ENCODE measurements around the gene RGS19.

Gene RGS19

DNA sequence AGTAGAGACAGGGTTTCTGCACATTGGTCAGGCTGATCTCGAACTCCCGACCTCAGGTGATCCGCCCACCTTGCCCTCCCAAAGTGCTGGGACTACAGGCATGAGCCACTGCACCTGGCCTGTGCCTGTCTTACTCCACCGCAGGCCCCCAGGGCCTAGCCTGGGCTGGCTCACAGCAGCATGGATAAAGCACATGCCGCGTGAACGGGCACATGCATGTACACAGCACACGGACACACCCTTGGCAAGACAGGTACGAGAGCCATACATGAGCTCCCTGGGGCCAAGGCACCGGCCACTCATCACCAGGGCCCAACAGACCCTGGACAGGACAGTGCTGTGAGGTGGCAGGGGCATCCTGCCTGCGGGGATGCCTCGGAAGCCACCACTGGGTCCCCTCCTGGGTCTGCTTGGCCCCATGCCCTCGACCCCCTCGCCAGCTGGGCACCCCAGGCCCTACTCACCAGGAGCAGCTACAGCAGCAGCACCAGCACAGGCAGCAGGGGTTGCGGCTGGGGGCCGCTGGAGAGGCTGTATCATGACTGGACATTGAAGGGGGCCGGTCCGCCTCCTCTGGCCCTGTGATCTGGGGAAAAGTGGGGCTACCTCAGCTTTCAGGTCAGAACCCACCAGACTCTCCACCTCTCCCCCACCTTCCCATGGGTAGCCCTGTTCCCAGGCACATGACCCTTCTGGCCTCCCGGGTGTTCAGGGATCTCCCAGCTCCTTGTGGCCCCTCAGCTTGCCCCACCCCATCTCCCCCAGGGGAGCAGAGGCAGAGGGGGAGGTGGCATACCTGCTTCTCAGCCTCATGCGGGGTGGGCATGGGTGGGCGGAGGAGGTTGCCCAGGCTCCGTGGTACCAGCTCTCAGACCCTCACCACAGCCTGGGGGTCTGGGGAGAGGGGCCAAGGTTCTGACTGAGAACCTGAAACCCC, 3.0 kb downstream of the RGS19 start:
- no peak for DNase-seq

- no peak for DNase-seq
These were observed 3.8 kb downstream of the RGS19 start for GRCh38 chr20:64075556-64075955.

DNA sequence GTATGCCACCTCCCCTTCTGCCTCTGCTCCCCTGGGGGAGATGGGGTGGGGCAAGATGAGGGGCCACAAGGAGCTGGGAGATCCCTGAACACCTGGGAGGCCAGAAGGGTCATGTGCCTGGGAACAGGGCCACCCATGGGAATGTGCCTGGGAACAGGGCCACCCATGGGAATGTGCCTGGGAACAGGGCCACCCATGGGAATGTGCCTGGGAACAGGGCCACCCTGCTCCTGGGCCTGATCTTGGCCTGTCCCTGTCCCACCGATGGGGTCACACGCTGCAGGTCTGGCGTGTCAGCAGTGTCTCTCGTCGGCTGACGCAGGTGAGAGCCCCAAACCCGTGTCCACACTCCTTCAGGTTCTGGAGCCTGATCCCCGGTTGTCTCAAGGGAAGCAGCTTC, 4.4 kb downstream of the RGS19 start:
- DNase-seq, result no peak

DNA sequence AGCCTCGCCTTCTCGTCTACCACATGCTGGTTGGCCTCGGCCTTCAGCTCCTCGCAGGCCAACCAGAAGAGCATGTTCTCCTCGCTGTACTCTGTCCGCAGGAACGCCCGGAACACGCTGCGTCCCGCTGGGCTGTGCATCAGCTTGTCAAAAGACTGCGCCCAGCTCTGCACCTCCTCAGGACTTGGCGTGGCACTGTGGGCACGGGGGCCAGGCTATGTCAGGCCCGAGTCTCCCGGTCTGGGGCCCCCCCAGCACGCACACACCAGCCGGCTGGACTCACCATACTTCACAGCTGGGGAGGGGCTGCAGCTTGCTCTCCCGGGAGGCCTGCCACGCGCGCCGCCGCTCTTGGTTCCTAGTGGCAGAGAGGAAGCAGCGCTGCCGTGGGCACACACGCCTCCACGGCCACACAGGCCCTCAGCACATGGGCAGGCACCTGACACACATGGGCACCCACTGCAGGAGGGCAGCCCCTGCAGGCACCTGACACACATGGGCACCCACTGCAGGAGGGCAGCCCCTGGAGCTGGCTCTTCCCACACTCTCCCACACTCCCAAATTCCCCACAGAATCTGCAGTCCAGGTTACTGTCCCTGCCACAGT, 5.0 kb downstream of the RGS19 start:
- DNase-seq, result no peak

DNA sequence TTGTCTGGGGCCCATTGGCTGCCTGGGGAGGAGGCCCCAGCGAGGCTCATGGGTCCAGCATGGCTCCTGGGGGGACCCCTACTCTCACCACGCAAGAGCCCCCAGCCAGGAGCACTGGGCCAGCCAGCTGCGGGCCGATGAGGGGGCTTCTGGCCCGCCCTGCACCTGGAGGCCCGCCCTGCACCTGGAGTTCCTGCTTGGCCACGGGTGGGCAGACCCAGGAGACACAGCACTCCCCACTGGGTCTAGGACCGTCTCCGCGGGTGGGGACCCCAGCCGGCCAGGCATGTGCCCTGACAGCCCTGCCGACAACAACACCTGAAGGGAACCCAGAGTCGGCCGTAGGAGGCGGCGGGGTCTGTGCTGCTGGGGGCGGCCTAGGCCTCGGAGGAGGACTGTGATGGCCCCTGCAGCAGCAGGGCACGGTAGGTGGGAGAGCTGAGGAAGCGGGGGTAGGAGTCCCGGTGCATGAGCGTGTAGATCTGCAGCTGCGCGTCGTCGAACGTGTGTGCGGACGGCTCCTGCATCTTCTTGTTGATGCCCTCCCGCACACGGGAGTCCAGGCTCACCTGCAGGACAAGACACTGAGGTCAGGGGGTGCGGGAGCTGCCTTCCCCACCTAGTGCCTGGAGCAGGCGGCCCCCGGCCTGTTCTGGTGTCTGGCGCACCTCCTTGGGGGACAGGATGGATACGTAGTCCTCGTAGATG, 5.7 kb downstream of the RGS19 start:
- no peak for DNase-seq

GRCh38 chr20:64072498-64073063, 6.7 kb downstream of the RGS19 start:
- no peak for DNase-seq

GRCh38 chr20:64071341-64072332, 7.7 kb downstream of the RGS19 start:
- no peak for DNase-seq

DNA sequence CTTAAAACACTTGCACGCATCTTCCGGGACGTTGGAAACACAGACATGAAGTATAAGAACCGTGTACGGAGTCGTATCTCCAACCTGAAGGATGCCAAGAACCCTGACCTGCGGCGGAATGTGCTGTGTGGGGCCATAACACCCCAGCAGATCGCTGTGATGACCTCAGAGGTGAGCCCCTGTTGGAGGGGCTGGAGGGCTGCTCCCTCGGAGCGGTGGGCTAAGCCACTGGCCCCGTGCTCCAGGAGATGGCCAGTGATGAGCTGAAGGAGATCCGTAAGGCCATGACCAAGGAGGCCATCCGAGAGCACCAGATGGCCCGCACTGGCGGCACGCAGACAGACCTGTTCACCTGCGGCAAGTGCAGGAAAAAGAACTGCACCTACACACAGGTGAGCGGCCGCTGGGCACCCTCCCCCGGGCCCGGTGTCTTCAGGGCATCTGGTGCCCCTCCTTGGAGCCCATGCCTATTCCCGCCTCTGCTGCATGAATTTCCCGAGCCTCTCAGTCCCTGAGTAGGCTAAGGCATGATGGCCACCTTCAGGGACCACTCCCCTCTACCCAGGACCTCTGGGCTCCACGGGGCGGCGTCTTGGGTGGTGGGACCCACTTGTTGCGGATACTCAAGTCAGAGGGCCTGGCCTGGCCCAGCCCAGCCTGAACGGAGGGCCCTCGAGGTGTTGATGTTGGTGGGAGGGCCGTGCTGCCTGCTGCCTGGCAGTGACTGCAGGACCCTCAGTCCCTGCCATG, 8.9 kb downstream of the RGS19 start:
- no peak for DNase-seq

DNA sequence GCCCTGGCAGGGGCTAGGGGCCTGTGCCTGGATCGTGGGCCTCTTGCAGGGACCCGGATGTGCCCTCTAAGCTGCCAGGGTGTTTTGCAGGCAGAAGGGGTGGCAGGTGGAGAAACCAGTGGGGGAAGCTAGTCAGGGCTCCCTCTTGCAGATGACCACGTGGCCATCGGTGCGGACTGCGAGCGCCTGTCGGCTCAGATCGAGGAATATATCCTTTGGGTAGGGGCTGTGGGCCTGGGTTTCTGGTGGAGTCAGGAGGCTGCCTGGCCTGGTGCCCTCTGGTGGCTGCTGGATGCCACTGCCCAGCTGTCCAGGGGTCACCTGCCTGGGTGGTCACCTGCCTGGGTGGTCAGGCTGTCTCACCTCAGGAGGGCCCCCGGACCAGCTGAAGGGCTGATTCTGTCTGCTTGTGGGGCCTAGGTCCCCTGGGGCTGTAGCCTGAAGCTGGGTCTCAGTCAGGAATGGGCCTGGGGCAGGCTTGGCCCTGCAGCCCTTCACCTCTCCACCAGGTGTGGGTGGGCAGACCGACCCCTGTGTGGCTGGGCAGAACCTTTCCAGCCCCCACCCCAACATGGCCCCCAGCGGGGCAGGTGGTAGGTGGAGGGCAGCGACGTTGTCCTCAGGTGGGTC, 9.6 kb downstream of the RGS19 start:
- DNase-seq, result no peak

DNA sequence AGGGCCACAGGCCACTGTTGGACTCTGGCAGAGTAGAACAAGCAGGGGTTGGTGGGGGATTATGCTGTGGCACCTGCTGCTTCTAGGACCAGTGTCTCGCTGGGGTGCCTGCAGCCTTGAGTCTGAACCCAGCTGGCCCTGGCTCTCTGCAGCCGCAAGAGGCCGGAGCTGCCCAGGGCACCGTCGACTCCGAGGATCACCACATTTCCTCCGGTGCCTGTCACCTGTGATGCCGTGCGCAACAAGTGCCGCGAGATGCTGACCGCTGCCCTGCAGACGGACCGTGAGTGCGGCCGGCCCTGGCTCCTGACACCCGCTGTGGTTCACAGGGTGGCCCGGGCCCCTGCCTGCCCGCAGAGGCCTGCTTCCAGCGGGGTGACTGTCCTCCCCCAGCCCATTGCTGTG, 10.1 kb downstream of the RGS19 start:
- DNase-seq, result no peak

DNA sequence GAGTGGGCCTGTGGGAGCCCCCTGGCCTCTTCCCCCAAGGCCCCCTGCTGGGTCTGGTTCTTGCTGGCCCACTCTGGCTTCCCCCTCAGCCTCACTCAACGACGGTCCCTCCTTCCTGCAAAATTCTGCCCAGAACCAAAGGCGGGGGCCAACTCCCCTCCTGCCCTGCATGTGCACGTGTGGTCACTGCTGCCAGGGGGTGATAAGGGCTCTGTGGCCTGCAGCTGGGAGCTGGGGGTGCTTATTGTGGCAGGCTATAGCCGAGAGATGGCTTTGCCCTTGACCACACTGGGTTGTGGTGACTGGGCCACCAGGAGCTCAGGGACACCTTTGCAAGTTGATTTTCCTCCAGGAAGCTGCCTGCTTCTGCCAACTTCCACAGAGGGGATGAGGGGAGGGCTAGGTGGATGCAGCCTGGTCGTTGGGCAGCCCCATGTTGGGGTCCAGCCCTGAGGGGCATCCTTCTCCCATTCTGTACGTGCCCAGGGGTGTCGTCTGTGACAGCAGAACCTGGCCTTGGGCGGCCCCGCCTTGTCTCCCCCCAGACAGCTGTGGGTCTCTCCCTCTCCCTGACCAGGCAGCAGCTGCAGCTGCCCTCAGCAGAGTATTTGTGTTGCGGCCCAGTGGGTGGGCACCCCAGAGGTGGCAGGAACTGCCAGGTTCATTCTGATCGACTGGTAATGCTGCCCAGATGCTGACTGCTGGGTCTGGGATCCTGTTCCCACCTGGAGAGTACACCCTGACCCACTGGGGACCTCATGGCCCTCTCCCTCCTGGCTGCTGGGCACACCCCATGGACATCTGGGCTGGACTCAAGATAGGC, 10.7 kb downstream of the RGS19 start:
- no peak for DNase-seq

DNA sequence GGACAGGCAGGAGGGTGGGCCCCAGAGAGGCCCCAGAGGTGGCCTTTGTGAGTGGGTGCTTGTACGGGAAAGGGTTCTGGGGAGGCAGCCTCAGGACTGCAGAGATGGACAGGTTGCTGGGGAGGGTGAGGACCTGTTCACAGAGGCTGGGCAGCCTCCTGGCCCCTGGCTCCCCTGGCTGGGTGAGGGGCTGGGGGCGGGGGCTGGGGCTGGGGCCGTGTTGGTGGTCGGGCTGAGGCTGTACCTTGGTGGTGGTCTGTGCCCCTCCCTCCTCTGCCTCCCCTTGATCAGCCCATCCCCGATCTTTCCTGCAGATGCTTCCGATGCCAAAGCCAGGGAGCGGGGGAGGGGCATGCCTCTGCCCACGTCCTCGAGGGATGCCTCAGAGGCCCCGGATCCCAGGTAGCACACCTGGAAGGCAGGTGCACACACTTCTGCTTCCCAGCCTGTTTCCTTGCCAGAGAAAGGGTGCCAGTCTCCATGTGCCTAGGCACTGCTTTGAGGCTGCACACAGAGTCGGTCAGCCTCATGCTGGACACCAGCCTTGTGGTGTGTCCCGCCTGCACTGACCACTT, 11.5 kb downstream of the RGS19 start:
- DNase-seq, result no peak

DNA sequence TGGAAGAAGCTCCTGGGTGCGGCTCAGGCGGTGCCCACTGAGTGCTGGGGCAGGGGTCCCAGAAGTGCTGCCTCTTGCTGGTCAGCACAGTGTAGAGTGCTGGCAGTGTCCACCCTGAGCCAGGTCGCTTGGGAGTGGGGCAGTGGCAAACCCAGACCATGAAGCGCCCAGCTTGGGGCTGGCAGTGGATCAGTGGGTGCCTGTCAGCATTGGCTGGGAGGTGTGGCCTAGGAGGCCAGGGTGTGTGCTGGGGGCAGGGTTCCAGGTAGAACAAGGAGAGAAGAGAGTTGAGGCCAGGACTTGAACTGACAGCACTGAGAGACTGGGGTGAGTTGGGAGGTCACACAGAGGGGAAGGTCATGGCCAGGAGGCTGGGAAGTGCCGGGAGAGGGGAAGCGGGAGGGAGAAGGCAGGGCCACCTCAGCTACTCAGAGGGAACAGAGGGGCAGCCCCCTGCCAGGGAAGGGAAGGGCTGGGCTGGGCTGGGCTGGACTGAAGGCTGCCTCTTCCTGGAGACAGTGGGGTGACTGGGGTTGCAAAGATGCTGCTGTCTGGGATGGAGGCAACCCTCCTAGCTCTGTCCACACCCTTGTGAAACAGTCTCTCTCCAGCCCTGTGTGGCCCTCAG, 12.2 kb downstream of the RGS19 start:
- no peak for DNase-seq

DNA sequence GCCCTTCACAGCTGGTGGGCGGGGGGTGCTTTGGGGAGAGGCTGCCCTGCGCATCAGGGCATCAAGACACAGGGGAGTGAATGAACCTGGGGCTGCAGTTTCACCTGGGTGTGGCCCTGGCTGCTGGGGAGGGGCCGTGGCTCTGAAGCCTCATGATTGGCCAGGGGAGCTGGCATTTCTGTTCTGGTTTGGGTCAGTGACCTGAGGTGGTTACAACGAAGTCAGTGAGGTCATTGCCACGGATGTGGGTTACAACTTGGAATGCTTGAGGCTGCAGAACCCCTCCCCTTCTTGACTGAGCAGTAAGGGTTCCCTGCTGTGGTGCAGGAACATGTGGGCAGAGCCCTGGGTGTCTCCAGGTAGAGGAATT, 13.4 kb downstream of the RGS19 start:
- no peak for DNase-seq

DNA sequence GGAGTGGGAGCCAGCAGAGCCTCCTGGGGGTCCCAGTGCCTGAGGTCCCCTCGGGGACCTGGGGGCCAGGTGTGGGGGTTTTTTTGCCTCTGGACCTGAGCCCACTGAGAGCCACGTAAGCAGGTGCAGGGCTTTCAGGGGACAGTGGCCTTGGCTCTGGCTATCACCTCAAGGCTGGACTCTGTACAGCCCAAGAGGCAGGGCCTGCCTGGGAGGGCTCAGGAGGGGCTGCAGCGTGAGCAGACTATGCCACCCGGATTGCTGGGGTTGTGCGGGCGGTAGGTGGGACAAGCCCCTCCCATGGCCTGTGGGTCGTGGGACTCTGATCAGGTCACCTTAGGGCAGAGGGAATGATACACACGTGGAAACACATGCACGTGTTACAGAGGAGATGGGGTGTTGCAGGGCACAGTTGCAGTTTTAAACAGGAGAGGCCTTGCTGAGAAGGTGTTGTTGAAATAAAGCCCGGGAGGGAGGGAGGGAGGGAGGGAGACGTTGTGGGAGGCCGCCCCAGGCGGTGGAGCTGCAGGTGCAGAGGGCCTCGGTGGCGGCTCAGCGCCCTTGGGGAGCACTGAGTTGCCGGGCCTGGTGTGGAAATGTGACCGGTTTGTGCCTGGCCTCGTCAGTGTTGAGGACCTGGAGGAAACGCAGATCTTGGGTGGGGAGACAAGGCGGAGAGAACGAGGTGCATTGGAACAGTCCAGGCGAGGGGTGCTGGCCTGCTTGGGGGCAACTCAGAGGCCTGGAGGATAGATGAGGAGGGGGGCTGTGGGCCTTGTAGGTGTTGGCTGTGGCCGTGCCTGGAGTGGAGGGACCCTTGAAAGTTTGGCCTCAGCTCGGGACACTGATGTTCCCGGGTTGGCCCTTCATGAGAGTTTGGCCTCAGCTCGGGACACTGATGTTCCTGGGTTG, 14.0 kb downstream of the RGS19 start:
- no peak for DNase-seq

GRCh38 chr20:64064145-64064698, 15.1 kb downstream of the RGS19 start:
- DNase-seq, result no peak

DNA sequence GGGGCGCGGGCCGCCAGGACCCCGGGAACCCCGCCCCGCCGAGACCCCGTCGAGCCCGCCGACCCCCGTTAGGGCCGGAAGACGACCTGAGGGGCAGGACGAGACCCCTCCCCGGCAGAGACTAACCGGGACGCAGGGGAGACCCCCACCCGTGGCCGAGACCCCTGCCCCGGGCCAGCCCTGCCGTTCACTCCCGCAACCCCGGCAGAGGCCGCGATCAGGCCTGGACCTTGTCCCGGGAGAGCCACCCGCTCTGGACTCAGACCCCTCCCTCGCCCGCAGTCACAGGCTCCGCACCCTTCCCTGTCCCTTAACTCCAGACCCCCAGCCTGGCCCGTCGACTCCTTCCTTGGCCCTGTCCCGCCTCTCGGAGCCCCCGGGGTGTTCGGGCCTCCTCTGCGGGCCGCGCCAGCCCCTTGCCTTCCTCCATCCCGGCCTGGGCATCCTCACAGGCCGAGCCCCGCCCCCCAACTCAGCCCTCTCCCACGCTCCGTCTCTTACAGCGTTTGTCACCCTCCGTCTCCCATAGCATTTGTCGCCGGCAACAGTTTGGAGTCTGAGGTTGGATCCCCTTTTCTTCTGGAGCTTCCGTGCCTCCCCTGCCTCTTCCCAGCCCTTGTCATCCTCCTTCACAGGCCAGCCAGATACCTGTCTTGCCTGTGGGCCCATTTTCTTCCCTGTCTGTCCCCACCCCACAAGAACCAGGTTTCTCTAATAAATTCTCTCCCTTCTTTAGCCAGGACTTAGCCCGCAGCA, 15.8 kb downstream of the RGS19 start:
- no peak for DNase-seq
